Measurements from ENCODE around the gene RAP2B.
"Not testable (repeated sequence)": the region's sequence is repeated elsewhere in the genome, so short reads cannot be mapped to it uniquely, and the experiment has no call there.

RAP2B gene

DNA sequence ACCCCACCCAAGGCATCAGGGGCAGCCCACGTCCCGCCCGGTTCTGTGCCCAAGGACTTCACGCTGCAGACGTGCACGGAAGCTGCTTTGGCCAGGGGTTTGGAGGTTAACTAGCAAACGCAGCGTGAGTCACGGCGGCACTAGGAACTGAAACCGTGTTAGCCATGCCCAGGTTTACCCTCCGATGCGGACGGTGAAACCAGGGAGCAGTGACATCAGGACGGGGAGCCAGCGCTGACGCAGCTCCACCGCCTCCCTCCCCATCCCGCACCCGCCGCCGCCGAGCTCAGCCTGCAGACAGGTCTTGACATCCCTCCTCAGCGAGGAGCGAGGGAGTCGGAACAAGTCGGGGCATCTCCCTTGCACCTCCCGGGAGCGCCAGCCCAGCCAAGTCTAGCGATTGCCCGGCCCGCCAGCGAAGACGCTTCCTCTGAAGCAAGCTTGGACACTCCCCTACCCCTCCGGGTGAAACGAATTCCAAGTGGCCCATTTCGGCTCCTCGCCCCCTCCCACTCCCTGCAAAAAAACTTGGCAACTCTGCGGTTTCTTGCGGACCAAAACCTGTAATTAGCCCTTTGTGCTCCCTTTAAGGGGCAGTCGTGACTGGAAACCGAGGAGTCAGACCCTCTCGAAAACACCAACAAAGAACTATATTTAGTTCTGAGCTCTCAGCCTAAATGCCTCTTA is 1.4 kb upstream of the RAP2B start:
- DNase-seq, result peak; percentile 70 to 84

GRCh38 chr3:153161138-153161713 is 800 bp upstream of the RAP2B start:
- peak; percentile 94 to 95 for DNase-seq

GRCh38 chr3:153162513-153163392 is 727 bp downstream of the RAP2B start:
- DNase-seq, result peak; percentile 11 to 28

DNA sequence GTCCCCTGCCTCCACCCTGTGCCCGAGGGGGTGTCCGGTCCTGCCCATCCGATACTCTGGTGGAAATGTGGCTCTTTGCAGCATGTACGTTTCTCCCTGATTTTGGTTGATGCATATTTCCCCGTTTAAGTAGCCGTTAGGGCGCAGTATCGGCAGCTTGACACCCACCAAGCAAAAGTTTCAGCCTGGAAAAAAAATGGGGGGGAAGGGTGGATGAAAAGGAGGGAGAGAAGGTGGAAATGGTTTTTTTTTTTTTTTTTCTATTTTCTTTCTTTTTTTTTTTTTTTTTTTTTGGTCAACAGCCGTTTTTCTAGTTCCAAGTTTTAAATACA is 1.3 kb downstream of the RAP2B start:
- no peak for DNase-seq

- DNase-seq, result no peak
These were observed 1.9 kb downstream of the RAP2B start for GRCh38 chr3:153163756-153164550.

- DNase-seq, result peak in 1 of 2 donors; percentile 69
These were observed 3.2 kb downstream of the RAP2B start for GRCh38 chr3:153165261-153165681.

GRCh38 chr3:153166206-153166605 is 4.2 kb downstream of the RAP2B start:
- peak; percentile 15 to 55 for DNase-seq

DNA sequence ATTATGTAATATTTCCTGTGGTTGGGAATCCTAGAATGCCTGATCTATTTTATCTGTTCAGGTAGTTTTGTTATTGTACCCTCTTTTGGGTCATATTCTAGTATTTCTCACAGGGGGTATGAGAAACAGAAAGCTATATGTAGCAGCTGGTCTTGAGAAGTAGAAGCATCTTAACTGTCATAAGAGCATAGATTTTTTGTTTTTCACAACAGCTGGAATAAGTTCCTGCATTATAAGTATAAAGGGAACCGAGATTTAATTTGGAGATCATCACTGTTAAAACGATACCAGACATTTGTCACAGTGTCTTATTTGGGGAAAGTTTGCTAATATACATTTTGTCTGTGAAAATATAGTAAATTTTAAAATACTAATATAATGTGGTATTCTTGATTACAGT is 4.8 kb downstream of the RAP2B start:
- DNase-seq, result no peak

DNA sequence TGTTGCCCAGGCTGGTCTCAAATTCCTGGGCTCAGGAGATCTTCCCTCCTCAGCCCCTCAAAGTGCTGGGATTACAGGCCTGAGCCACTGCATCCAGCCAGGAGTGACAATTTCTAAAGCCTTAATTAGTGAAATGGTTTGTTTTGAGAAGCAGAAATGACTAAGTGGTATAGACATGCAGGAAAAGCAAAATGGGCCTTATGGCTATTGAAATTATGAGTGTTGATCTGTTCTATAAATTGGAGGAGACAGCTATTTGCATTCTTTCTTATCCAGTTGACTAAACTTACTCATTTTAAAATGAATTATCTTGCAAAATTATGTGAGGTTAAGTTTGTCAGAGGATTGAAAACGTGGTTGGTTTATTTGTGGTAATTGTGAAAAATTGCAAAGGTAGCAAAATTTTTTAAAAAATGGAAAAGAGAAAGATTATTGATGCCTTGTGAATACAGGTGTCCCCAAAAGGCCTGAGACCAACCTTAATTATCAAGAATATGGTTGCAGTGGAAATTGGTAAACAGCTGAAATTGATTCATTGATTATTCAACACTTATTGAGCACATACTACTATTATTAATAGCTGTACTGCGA is 7.9 kb downstream of the RAP2B start:
- DNase-seq, result no peak

GRCh38 chr3:153171256-153171655 is 9.2 kb downstream of the RAP2B start:
- DNase-seq, result no peak

DNA sequence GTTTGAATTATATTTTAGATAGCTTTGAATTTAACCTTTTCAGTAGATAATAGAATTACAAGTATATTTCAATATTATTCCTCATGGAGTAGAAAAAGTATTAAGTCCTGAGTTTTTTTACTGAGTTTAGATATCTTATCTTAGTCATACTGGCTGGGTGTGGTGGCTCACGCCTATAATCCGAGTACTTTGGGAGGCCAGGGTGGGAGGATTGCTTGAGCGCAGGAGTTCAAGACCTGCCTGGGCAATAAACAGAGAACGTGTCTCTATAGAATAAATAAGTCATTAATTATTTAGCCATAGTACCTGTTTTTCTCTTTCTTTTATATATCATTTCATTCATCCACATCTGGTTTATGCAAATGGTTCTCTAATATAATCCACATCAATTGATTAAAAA is 9.9 kb downstream of the RAP2B start:
- no peak for DNase-seq

GRCh38 chr3:153172796-153173757 is 11.1 kb downstream of the RAP2B start:
- no peak for DNase-seq

GRCh38 chr3:153173758-153174516 is 11.9 kb downstream of the RAP2B start:
- peak in 1 of 2 donors; percentile 44 for DNase-seq

DNA sequence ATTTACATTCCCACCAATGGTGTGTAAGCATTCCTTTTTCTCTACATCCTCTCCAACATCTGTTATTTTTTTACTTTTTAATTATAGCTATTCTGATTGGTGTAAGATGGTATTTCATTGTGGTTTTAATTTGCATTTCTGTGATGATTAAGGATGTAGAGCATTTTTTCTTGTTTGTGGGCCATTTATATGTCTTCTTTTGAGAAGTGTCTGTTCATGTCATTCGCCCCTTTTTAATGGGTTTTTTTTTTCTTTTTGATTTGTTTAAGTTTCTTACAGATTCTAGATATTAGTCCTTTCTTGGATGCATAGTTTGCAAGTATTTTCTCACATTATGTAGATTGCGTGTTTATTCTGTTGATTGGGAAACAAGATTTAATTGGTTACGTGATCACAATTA is 14.2 kb downstream of the RAP2B start:
- DNase-seq, result no peak

GRCh38 chr3:153180860-153181372 is 18.9 kb downstream of the RAP2B start:
- DNase-seq, result no peak

- DNase-seq, result no peak
These were observed 20.7 kb downstream of the RAP2B start for GRCh38 chr3:153182501-153183293.

DNA sequence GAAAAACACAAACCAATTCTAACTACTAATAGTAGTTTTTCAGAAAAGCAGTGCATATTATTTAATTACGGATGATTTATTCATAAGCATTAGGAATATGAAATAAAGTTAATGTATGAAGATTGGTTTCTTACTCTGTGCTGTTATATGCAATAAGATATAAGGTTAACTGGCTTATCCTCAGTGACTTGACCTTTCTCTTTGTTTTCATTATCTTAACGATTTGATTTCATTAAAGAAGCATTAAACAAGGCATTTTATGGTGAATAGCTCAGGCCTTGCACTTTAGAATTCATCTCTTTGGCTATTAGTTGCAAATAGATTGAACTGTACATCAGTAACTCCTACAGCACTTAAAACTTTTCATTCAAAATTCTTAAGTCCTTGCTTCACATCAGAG is 28.9 kb downstream of the RAP2B start:
- DNase-seq, result no peak

- no peak for DNase-seq
These were observed 30.3 kb downstream of the RAP2B start for GRCh38 chr3:153192327-153192726.

GRCh38 chr3:153193786-153194476 is 31.9 kb downstream of the RAP2B start:
- not testable (repeated sequence) for DNase-seq
